Measurements from ENCODE around the gene PRRX2. TPM values are rescaled to one million over a fixed set of nuclear protein-coding genes. Genes with fewer than 3 reads are reported as not detected.

Gene PRRX2
- total and polyA plus RNA-seq, 9 of the 15 experiments (the other 6 are each of a cell fraction or from before 2014, with no cell fraction given): 0.21 TPM; not detected in 8

- TF ChIP-seq ZKSCAN1 (IDR thresholded peaks at IDR 0.05; ENCODE audit: low read depth, low read length) (no peak), SIN3A (IDR thresholded peaks at IDR 0.05; ENCODE audit: borderline replicate concordance in 2 of 2, control insufficient read depth in 1 of 2, low read depth in 2 of 2, low read length in 2 of 2) (no peak), SREBF2 (CRISPR knock-in tag; IDR thresholded peaks at IDR 0.05) (no peak), KLF16 (IDR thresholded peaks at IDR 0.05) (no peak), COPS2 (conservative IDR thresholded peaks at IDR 0.05) (no peak), RERE (CRISPR knock-in tag; IDR thresholded peaks at IDR 0.05; ENCODE audit: borderline replicate concordance) (0 out of 2 replicates have a peak, but pooled peaks have one; percentile 37), SMARCA5 (IDR thresholded peaks at IDR 0.05) (no peak), ZKSCAN3 (CRISPR knock-in tag; IDR thresholded peaks at IDR 0.05) (no peak), ZNF766 (CRISPR knock-in tag; conservative IDR thresholded peaks at IDR 0.05) (no peak), MEF2A (IDR thresholded peaks at IDR 0.05; ENCODE audit: control insufficient read depth, low read depth, low read length) (no peak), ZNF347 (CRISPR knock-in tag; IDR thresholded peaks at IDR 0.05; ENCODE audit: low read depth) (no peak), ARID4B (CRISPR knock-in tag; IDR thresholded peaks at IDR 0.05) (0 out of 2 replicates have a peak, but pooled peaks have one; percentile 48), ZBTB43 (CRISPR knock-in tag; IDR thresholded peaks at IDR 0.05) (peak; percentile 65; the same call in 1 of the 2 replicates)
Measured at GRCh38 chr9:129720865-129721545, 55.6 kb downstream of the PRRX2 start (continued).

Data from K562 (cell line).